GM13977 (cell line): ENCODE measurements around the gene KCNQ4.

Experiments used
- DNase-seq: peaks from one replicate; pipeline ENCODE4 v3.0.0; 2012; ENCODE audit warnings: low spot score
- CTCF ChIP-seq: IDR thresholded peaks from 2 replicates; pipeline ENCODE4 v1.5.1; 2012; ENCODE audit warnings: mild to moderate bottlenecking, control low read depth; ENCODE audit not compliant: insufficient read depth; ENCODE audit errors: extremely low read depth, missing control alignments
- in situ Hi-C: fragments of 300-500 bp; cut with MboI; formaldehyde crosslinking; loops from one replicate; pipeline ENCODE4 v1.12.0; 2022; ENCODE audit warnings: low sequenced_read_pairs, low pct_unique_long_range_greater_than_20kb, mixed read lengths, inconsistent platforms; ENCODE audit not compliant: unreplicated experiment

The KCNQ4 gene

DNA sequence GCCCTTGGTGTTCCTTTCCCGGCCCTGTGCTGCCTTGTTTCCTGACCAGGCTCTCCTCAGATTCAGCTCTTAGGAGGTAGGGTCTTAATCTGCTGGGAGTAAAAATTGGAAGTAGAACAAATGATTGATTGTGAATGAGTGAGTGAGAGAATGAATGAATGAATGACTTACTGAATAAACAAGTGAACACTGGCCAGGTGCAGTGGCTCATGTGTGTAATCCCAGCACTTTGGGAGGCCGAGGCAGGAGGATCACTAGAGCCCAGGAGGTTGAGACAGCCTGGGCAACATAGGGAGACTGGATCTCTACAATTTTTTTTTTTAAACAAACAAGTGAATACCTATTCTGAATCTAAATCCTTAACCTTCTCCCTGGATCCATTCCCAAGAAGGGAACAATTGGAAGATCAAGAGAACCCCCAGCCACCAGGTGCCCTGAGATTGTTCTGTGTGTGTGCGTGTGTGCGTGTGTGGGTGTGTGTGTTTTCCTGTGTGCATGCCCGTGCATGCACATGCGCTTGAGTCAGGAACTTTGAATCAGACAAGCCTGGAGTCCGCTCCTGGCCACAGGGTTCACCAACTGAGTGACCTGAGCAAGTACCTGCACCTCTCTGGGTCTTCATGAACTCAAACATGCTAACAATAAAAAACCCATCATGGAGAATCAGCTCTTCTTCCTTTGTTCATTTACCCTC is 102.9 kb downstream of the KCNQ4 start:
- TF ChIP-seq CTCF = no peak
- in situ Hi-C loops = no loop called here
- no peak for DNase-seq

DNA sequence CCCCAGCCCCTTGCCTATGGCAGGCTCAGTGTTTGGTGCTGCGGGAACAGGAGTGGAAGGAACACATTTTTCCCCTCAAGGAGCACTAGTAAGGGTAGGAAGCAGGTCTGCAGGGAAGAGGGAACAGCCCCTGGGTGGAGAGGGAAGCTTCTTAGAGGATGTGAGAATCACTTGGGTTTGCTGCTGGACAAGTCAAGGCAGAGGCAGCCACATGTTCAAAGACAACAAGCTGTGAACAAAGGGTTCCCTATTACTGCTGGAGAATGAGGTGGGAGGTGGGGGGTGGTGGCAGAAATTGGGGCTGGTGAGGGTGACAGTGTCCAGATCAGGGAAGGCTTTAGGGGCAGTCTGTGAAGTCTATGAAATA is 103.4 kb downstream of the KCNQ4 start:
- no peak for DNase-seq
- TF ChIP-seq CTCF = no peak
- in situ Hi-C loops = no loop called here

DNA sequence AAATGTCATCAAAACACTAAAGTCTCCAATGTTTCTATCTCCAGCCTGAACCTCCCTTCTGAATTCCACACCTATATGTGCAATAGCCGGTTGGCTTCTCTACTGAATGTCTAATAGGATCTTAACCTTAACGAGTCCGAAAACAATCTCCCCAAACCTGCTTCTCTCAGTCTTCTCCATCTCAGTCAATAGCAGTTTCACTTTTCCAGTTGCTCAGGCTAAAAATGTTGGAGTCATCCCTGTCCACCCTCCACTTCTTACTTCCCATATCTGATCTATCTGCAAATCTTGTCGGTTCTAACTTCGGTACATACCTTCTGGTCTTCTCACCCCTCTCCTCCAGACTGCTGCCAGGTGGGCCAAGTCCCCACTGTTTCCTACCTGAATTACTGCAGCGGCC is 104.1 kb downstream of the KCNQ4 start:
- DNase-seq = no peak
- in situ Hi-C loops = no loop called here
- TF ChIP-seq CTCF = no peak
